WTC11 (cell line): ENCODE data around the gene NEK7.

Experiments used
- CTCF ChIP-seq: fragments of 200-600 bp; IDR thresholded peaks from 2 replicates; pipeline ENCODE4 v1.8.0; 2022; ENCODE audit warnings: antibody characterized with exemption
- E2F4 ChIP-seq: sonication (generic); formaldehyde crosslinking; IDR thresholded peaks from 2 replicates; pipeline ENCODE4 v1.8.1; 2022; ENCODE audit warnings: low read depth, mild to moderate bottlenecking, moderate library complexity, missing genetic modification reagents, borderline replicate concordance
- E2F5 ChIP-seq: sonication (generic); formaldehyde crosslinking; IDR thresholded peaks from 2 replicates; pipeline ENCODE4 v1.8.1; 2022; ENCODE audit warnings: mild to moderate bottlenecking, moderate library complexity, missing genetic modification reagents
- ESRRA ChIP-seq: sonication (generic); formaldehyde crosslinking; IDR thresholded peaks from 2 replicates; pipeline ENCODE4 v1.8.1; 2022; ENCODE audit warnings: mild to moderate bottlenecking, missing genetic modification reagents, borderline replicate concordance
- FOXJ3 ChIP-seq: sonication (generic); formaldehyde crosslinking; IDR thresholded peaks from 2 replicates; pipeline ENCODE4 v1.9.0; 2021; ENCODE audit warnings: missing genetic modification reagents, mild to moderate bottlenecking, borderline replicate concordance
- MAX ChIP-seq: sonication (generic); formaldehyde crosslinking; IDR thresholded peaks from 2 replicates; pipeline ENCODE4 v1.8.0; 2022; ENCODE audit warnings: mild to moderate bottlenecking, missing genetic modification reagents
- NR1H2 ChIP-seq: sonication (generic); formaldehyde crosslinking; IDR thresholded peaks from 2 replicates; pipeline ENCODE4 v1.9.0; 2021; ENCODE audit warnings: mild to moderate bottlenecking, moderate library complexity, missing genetic modification reagents
- TCF7 ChIP-seq: sonication (generic); formaldehyde crosslinking; IDR thresholded peaks from 2 replicates; pipeline ENCODE4 v1.8.0; 2022; ENCODE audit warnings: mild to moderate bottlenecking, low read depth, missing genetic modification reagents, moderate library complexity
- ZNF232 ChIP-seq: sonication (generic); formaldehyde crosslinking; IDR thresholded peaks from 2 replicates; pipeline ENCODE4 v1.8.0; 2022; ENCODE audit warnings: mild to moderate bottlenecking, missing genetic modification reagents
- ZNF263 ChIP-seq: sonication (generic); formaldehyde crosslinking; IDR thresholded peaks from 2 replicates; pipeline ENCODE4 v1.8.1; 2022; ENCODE audit warnings: low read depth, mild to moderate bottlenecking, moderate library complexity, missing genetic modification reagents

- TF ChIP-seq ESRRA (CRISPR knock-in tag) = no peak
- no peak for TF ChIP-seq CTCF
- TF ChIP-seq E2F4 (CRISPR knock-in tag) = no peak
- no peak for TF ChIP-seq TCF7 (CRISPR knock-in tag)
- TF ChIP-seq ZNF263 = no peak
- TF ChIP-seq E2F5 (CRISPR knock-in tag) = no peak
- TF ChIP-seq ZNF232 = no peak
- no peak for TF ChIP-seq MAX (CRISPR knock-in tag)
- TF ChIP-seq NR1H2 (CRISPR knock-in tag) = no peak
- TF ChIP-seq FOXJ3 (CRISPR knock-in tag) = no peak
These were observed 11.4 kb downstream of the NEK7 start for GRCh38 chr1:198168227-198168626.
